H7 (cell line): ENCODE data around the gene WNT2. TPM values are rescaled to one million over a fixed set of nuclear protein-coding genes. Genes with fewer than 3 reads are reported as not detected.

Experiments
- DNase-seq: peaks from one replicate; pipeline ENCODE4 v3.0.0; 2012
- H3K27me3 ChIP-seq: 2 replicates; pipeline ENCODE4 v1.6.0; 2011; ENCODE audit warnings: mild to moderate bottlenecking, low read length; ENCODE audit not compliant: control insufficient read depth, insufficient read depth
- H3K36me3 ChIP-seq: replicated peaks from 2 replicates; pipeline ENCODE4 v1.5.1; 2011; ENCODE audit warnings: low read length; ENCODE audit not compliant: control insufficient read depth, insufficient read depth
- H3K4me3 ChIP-seq: 2 replicates; pipeline ENCODE4 v1.5.1; 2011; ENCODE audit warnings: low read depth, mild to moderate bottlenecking, control low read depth, low read length, moderate library complexity; ENCODE audit not compliant: insufficient read depth
- total RNA-seq: library from RNA; depleted of rRNA; stranded (reverse); fragments of >200 nt; shearing (Covaris generic); gene quantifications from 2 replicates; pipeline ENCODE4 v1.2.3, GENCODE V29; 2014; rRNA removed

Gene WNT2
- not detected in 2 replicates for total RNA-seq

GRCh38 chr7:117322741-117323304 lies at the start of gene WNT2:
Gene WNT2, minus strand, starts transcription at chr7:117323058. Its CDS starts 69 bp downstream, at chr7:117322989.
- H3K36me3 ChIP-seq, result no peaks in the 10 kb centered on the region
- H3K27me3 ChIP-seq, result peaks cover 80% of the 10 kb centered on the region
- peak; percentile 70 for DNase-seq
- H3K4me3 ChIP-seq, result peak within 1 kb of the TSS; percentile 43

DNA sequence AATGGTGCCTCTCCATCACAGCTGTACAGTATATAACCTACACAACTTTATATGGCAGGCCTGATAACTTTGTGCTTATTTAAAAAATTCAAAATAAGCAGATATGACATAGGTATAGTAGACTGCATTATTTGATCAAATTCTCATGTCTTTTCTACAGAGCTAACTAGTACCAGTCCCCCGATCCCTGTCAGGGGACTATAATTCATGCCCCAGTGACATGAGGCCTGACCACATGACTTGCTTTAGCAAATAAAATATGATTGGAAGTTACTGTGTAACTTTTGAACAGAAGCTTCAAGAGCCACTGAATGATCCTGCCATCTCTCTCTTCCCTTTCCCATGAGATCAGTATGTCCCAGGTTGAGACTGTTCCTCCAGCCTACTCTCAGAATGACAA lies 49.2 kb upstream of the WNT2 start:
- no peak for DNase-seq
- no peak overlapping the region for H3K4me3 ChIP-seq
- H3K27me3 ChIP-seq, result no peaks in the 10 kb centered on the region
- no peaks in the 10 kb centered on the region for H3K36me3 ChIP-seq

- H3K4me3 ChIP-seq, result no peak overlapping the region
- H3K36me3 ChIP-seq, result no peaks in the 10 kb centered on the region
- DNase-seq, result no peak
- H3K27me3 ChIP-seq, result no peaks in the 10 kb centered on the region
Measured at GRCh38 chr7:117364339-117365080, 41.7 kb upstream of the WNT2 start.

DNA sequence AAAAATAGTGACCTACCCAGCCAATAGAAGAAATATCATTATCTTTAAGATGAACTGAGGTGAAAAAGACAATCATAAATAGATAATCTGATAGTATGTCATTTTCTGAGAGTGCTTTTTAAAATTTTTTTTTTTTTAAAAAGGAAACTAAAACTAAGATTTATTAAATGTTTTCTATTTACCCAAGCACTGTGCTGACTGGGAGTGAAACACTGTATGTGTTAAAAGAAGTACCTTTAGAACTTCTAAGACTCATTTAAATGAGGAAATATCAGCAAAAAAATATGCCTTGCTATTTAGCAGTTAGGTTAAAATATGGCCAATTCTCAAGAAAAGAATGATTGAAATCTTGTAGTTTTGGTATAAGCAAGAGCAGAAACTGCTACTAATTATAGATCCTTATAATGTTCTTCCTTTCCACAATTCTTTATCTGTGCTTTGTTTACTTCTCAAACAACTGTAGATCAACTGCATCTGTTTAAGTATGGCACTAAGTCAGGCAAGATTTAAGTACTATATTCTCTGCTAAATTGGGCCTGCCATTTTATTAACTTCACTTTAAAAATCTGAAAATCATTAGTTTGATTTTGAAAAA lies 39.5 kb upstream of the WNT2 start:
- Histone ChIP-seq H3K27me3 (no peaks in the 10 kb centered on the region), H3K36me3 (no peaks in the 10 kb centered on the region)
- DNase-seq, result no peak

GRCh38 chr7:117350027-117350426 lies 27.2 kb upstream of the WNT2 start:
- no peak for DNase-seq
- Histone ChIP-seq H3K27me3 (no peaks in the 10 kb centered on the region), H3K4me3 (no peak overlapping the region), H3K36me3 (no peaks in the 10 kb centered on the region)

More for the DNA sequence above, 39.5 kb upstream of the WNT2 start:
- H3K4me3 ChIP-seq, result no peak overlapping the region

- H3K27me3 ChIP-seq, result no peaks in the 10 kb centered on the region
- H3K36me3 ChIP-seq, result no peaks in the 10 kb centered on the region
- H3K4me3 ChIP-seq, result no peak overlapping the region
- DNase-seq, result no peak
Measured at GRCh38 chr7:117349570-117349969, 26.7 kb upstream of the WNT2 start.

- Histone ChIP-seq H3K4me3 (no peak overlapping the region), H3K27me3 (no peaks in the 10 kb centered on the region), H3K36me3 (no peaks in the 10 kb centered on the region)
- DNase-seq, result no peak
Measured at GRCh38 chr7:117347962-117348672, 25.3 kb upstream of the WNT2 start.

DNA sequence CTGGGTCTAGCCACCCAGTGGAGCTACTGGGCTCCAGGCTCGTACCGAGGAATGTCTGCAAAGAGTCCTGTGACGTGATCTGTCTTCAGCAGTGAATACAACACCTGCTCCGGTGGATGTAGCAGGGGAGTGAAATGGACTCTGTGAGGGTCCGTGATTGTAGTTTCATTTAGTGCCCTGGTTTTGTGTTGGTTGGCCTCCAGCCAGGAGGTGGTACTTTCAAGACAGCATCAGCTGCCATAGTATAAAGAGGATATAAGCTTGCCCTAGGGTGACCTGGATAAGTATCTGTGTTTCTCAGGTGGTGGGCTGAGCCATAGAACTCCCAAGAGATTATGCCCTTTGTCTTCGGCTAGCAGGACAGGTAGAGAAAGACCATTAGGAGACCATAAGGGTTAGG lies 24.6 kb upstream of the WNT2 start:
- no peaks in the 10 kb centered on the region for H3K27me3 ChIP-seq

GRCh38 chr7:117346161-117346560 lies 23.3 kb upstream of the WNT2 start:
- no peaks in the 10 kb centered on the region for H3K36me3 ChIP-seq
- DNase-seq, result no peak
- H3K27me3 ChIP-seq, result no peaks in the 10 kb centered on the region
- no peak overlapping the region for H3K4me3 ChIP-seq

More for the DNA sequence above, 24.6 kb upstream of the WNT2 start:
- Histone ChIP-seq H3K36me3 (no peaks in the 10 kb centered on the region), H3K4me3 (no peak overlapping the region)
- DNase-seq, result no peak

DNA sequence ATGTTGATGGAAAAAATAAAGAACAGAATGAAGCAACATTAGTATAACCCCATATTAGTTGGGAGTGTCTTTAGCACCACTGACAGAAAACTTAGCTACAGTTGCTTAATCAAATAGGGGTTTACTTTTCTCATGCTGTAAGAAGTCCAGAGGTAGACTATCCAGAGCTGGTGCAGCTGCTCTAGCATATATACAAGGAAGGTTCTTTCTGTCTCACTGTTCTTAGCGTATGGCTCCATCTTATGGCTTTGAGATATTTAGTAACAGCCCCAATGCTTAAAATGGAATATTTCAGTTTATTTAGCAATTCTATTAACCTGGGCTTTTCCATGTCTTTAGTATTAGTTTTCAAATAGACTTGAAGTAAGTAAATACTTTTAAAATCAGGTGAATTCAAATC lies 15.2 kb upstream of the WNT2 start:
- no peak overlapping the region for H3K4me3 ChIP-seq
- no peaks in the 10 kb centered on the region for H3K36me3 ChIP-seq
- DNase-seq, result no peak
- no peaks in the 10 kb centered on the region for H3K27me3 ChIP-seq

- Histone ChIP-seq H3K36me3 (no peaks in the 10 kb centered on the region), H3K4me3 (no peak overlapping the region), H3K27me3 (no peaks in the 10 kb centered on the region; the same call in 1 of the 2 replicates)
- no peak for DNase-seq
Measured at GRCh38 chr7:117333168-117333567, 10.3 kb upstream of the WNT2 start.

GRCh38 chr7:117332031-117332430 lies 9.2 kb upstream of the WNT2 start:
- Histone ChIP-seq H3K27me3 (no peaks in the 10 kb centered on the region; the same call in 1 of the 2 replicates), H3K36me3 (no peaks in the 10 kb centered on the region), H3K4me3 (no peak overlapping the region)
- no peak for DNase-seq

DNA sequence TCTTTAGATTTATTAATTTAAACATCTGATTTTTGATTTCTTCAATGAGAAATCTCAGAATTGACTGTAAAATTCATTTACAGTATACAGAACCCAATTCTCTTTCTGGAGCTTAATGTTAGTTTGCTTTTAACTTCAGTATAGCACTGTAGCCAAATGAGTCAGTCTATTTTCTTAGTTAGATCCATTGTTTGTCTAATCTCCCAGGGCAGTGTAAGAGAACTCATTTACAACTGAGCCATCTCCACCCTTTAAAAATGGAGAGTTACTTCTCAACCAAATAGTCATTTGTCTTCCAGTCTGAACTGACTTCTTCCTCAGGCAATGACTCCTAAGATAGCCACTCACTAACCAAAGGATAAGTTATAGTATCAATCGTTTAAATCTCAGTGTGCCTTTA lies 3.0 kb upstream of the WNT2 start:
- no peak for DNase-seq

DNA sequence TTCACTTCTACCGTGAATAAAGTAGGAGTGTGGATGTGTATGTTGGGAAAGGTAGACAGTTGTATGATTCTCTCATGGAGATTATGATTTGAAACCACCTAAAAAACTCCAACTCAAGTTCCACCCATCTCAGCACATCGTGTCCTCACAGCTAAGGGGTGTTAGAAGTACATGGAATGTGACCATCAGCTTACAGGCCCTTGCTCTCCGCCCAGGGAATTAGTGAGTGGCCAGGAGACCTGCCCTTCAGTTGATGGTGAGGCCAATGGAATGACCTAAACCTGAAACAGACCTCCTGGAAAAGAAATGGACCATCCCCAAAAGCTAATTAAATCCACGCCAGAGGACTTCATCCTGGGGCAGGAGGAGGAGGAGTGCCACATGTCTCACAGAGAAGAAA lies 2.1 kb upstream of the WNT2 start:
- DNase-seq, result peak; percentile 37
- Histone ChIP-seq H3K36me3 (no peaks in the 10 kb centered on the region), H3K4me3 (no peak overlapping the region; the same call in 1 of the 2 replicates), H3K27me3 (peaks cover 66% of the 10 kb centered on the region)

More for the DNA sequence above, 3.0 kb upstream of the WNT2 start:
- Histone ChIP-seq H3K27me3 (peaks cover 58% of the 10 kb centered on the region), H3K4me3 (no peak overlapping the region), H3K36me3 (no peaks in the 10 kb centered on the region)
